ENCODE results near the gene CLTCL1. TPM values are rescaled to one million over a fixed set of nuclear protein-coding genes. Genes with fewer than 3 reads are reported as not detected.
A peak's percentile ranks its signal among the peaks of the same experiment; 100 is the strongest.

The CLTCL1 gene
- total and polyA plus RNA-seq, 9 of the 15 experiments (the other 6 are each of a cell fraction or from before 2014, with no cell fraction given): 1.1 to 11.7 (median 5.0) TPM

- no peak for TF ChIP-seq ESRRB (CRISPR knock-in tag; IDR thresholded peaks at IDR 0.05; ENCODE audit: borderline replicate concordance)
- no peak for TF ChIP-seq LARP7 (IDR thresholded peaks at IDR 0.05)
- no peak for TF ChIP-seq PKNOX1 (IDR thresholded peaks at IDR 0.05)
- peak; percentile 50; the same call in 1 of the 2 replicates for TF ChIP-seq BRD4 (IDR thresholded peaks at IDR 0.05)
- TF ChIP-seq CEBPB (tag; IDR thresholded peaks at IDR 0.05): no peak
- no peak for TF ChIP-seq ZNF3 (CRISPR knock-in tag; IDR thresholded peaks at IDR 0.05)
- TF ChIP-seq ZNF143 (CRISPR knock-in tag; IDR thresholded peaks at IDR 0.05): no peak
- no peak for TF ChIP-seq ZNF280A (IDR thresholded peaks at IDR 0.05; ENCODE audit: low read depth, partially characterized antibody)
- TF ChIP-seq, protein P1, sequence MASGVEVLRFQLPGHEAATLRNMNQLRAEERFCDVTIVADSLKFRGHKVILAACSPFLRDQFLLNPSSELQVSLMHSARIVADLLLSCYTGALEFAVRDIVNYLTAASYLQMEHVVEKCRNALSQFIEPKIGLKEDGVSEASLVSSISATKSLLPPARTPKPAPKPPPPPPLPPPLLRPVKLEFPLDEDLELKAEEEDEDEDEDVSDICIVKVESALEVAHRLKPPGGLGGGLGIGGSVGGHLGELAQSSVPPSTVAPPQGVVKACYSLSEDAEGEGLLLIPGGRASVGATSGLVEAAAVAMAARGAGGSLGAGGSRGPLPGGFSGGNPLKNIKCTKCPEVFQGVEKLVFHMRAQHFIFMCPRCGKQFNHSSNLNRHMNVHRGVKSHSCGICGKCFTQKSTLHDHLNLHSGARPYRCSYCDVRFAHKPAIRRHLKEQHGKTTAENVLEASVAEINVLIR (CRISPR knock-in tag; IDR thresholded peaks at IDR 0.05): no peak
- TF ChIP-seq MEIS2 (IDR thresholded peaks at IDR 0.05; ENCODE audit: partially characterized antibody): no peak
- TF ChIP-seq, protein P2, sequence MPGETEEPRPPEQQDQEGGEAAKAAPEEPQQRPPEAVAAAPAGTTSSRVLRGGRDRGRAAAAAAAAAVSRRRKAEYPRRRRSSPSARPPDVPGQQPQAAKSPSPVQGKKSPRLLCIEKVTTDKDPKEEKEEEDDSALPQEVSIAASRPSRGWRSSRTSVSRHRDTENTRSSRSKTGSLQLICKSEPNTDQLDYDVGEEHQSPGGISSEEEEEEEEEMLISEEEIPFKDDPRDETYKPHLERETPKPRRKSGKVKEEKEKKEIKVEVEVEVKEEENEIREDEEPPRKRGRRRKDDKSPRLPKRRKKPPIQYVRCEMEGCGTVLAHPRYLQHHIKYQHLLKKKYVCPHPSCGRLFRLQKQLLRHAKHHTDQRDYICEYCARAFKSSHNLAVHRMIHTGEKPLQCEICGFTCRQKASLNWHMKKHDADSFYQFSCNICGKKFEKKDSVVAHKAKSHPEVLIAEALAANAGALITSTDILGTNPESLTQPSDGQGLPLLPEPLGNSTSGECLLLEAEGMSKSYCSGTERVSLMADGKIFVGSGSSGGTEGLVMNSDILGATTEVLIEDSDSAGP (CRISPR knock-in tag; IDR thresholded peaks at IDR 0.05): no peak
- no peak for TF ChIP-seq RBM34 (IDR thresholded peaks at IDR 0.05; ENCODE audit: borderline replicate concordance, insufficient read depth, low read length)
- TF ChIP-seq THRB (CRISPR knock-in tag; conservative IDR thresholded peaks at IDR 0.05): no peak
- TF ChIP-seq KDM5B (IDR thresholded peaks at IDR 0.05; ENCODE audit: insufficient replicate concordance, low read depth, low read length): peak; percentile 92
- TF ChIP-seq RBM14 (IDR thresholded peaks at IDR 0.05; ENCODE audit: borderline replicate concordance, insufficient read depth, low read depth, low read length): no peak
- TF ChIP-seq FOXM1 (IDR thresholded peaks at IDR 0.05; ENCODE audit: low read depth): no peak
- TF ChIP-seq FOXM1 (CRISPR knock-in tag; IDR thresholded peaks at IDR 0.05; ENCODE audit: low read depth): no peak
- TF ChIP-seq, protein P3, sequence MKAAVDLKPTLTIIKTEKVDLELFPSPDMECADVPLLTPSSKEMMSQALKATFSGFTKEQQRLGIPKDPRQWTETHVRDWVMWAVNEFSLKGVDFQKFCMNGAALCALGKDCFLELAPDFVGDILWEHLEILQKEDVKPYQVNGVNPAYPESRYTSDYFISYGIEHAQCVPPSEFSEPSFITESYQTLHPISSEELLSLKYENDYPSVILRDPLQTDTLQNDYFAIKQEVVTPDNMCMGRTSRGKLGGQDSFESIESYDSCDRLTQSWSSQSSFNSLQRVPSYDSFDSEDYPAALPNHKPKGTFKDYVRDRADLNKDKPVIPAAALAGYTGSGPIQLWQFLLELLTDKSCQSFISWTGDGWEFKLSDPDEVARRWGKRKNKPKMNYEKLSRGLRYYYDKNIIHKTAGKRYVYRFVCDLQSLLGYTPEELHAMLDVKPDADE (conservative IDR thresholded peaks at IDR 0.05; ENCODE audit: control insufficient read depth, low read depth, low read length): no peak
- TF ChIP-seq KAT8 (IDR thresholded peaks at IDR 0.05; ENCODE audit: low read depth): no peak
- no peak for TF ChIP-seq ARNT (IDR thresholded peaks at IDR 0.05)
Measured at GRCh38 chr22:19178657-19179496, 112.6 kb downstream of the CLTCL1 start, which contains the start of gene SLC25A1 (continued).
